ENCODE measurements around the gene WDR83.

The WDR83 gene

GRCh38 chr19:12685831-12686230 lies 19.2 kb downstream of the WDR83 start:
- no peaks in the 10 kb centered on the region for H3K27me3 ChIP-seq (ENCODE audit: control insufficient read depth, low read length)
- H4K20me1 ChIP-seq (ENCODE audit: control insufficient read depth, insufficient read depth, low read depth, low read length) = no peaks in the 10 kb centered on the region
- H3K9me3 ChIP-seq (ENCODE audit: control insufficient read depth, insufficient read depth, low read length) = no peaks in the 10 kb centered on the region
- no peak for TF ChIP-seq EZH2phosphoT487 (IDR thresholded peaks at IDR 0.05; ENCODE audit: borderline replicate concordance, low read length)
- TF ChIP-seq CTCF (IDR thresholded peaks at IDR 0.05; ENCODE audit: low read depth, low read length, poor library complexity, severe bottlenecking) = no peak
- peaks cover 5% of the 10 kb centered on the region for H3K4me1 ChIP-seq (ENCODE audit: control insufficient read depth, low read length)
- H3K4me3 ChIP-seq (ENCODE audit: low read length) = no peak overlapping the region
- peaks cover 4% of the 10 kb centered on the region for H3K36me3 ChIP-seq (ENCODE audit: control insufficient read depth, low read length)
- peaks cover 4% of the 10 kb centered on the region for H3F3A ChIP-seq (ENCODE audit: control insufficient read depth, insufficient read depth)
- no peak overlapping the region for H3K27ac ChIP-seq (ENCODE audit: low read depth, low read length)
- H3K9me2 ChIP-seq (replicated peaks; ENCODE audit: control insufficient read depth, low read length) = no peaks in the 10 kb centered on the region
- H3K4me2 ChIP-seq (ENCODE audit: low read length) = no peak overlapping the region
- peaks cover 7% of the 10 kb centered on the region for H3K79me2 ChIP-seq (ENCODE audit: control insufficient read depth, low read length)

- Histone ChIP-seq H3K9me2 (replicated peaks; ENCODE audit: control insufficient read depth, low read length) (no peaks in the 10 kb centered on the region), H3K79me2 (ENCODE audit: control insufficient read depth, low read length) (no peaks in the 10 kb centered on the region), H4K20me1 (ENCODE audit: control insufficient read depth, insufficient read depth, low read depth, low read length) (no peaks in the 10 kb centered on the region), H3F3A (ENCODE audit: control insufficient read depth, insufficient read depth) (no peaks in the 10 kb centered on the region; the same call in 1 of the 2 replicates), H3K27ac (ENCODE audit: low read depth, low read length) (no peak within 1 kb of the TSS), H3K36me3 (ENCODE audit: control insufficient read depth, low read length) (no peaks in the 10 kb centered on the region), H3K9me3 (ENCODE audit: control insufficient read depth, insufficient read depth, low read length) (no peaks in the 10 kb centered on the region), H3K27me3 (ENCODE audit: control insufficient read depth, low read length) (no peaks in the 10 kb centered on the region), H3K4me3 (ENCODE audit: low read length) (no peak within 1 kb of the TSS), H3K4me1 (ENCODE audit: control insufficient read depth, low read length) (no peaks in the 10 kb centered on the region), H3K4me2 (ENCODE audit: low read length) (no peak within 1 kb of the TSS)
- no peak for TF ChIP-seq EZH2phosphoT487 (IDR thresholded peaks at IDR 0.05; ENCODE audit: borderline replicate concordance, low read length)
Observed at GRCh38 chr19:12687496-12688196, 21.0 kb downstream of the WDR83 start, which contains the start of gene GNG14. Gene GNG14 (plus strand): TSS chr19:12687998. CDS start chr19:12688049, 51 bp downstream.

- H3K4me3 ChIP-seq (ENCODE audit: low read length) = no peak overlapping the region
- no peaks in the 10 kb centered on the region for H4K20me1 ChIP-seq (ENCODE audit: control insufficient read depth, insufficient read depth, low read depth, low read length)
- H3K9me3 ChIP-seq (ENCODE audit: control insufficient read depth, insufficient read depth, low read length) = no peaks in the 10 kb centered on the region
- no peaks in the 10 kb centered on the region for H3K27me3 ChIP-seq (ENCODE audit: control insufficient read depth, low read length)
- H3F3A ChIP-seq (ENCODE audit: control insufficient read depth, insufficient read depth) = no peaks in the 10 kb centered on the region; the same call in 1 of the 2 replicates
- no peak overlapping the region for H3K27ac ChIP-seq (ENCODE audit: low read depth, low read length)
- H3K79me2 ChIP-seq (ENCODE audit: control insufficient read depth, low read length) = no peaks in the 10 kb centered on the region
- no peak for TF ChIP-seq CTCF (IDR thresholded peaks at IDR 0.05; ENCODE audit: low read depth, low read length, poor library complexity, severe bottlenecking)
- TF ChIP-seq EZH2phosphoT487 (IDR thresholded peaks at IDR 0.05; ENCODE audit: borderline replicate concordance, low read length) = no peak
- no peaks in the 10 kb centered on the region for H3K4me1 ChIP-seq (ENCODE audit: control insufficient read depth, low read length)
- no peaks in the 10 kb centered on the region for H3K36me3 ChIP-seq (ENCODE audit: control insufficient read depth, low read length)
- H3K9me2 ChIP-seq (replicated peaks; ENCODE audit: control insufficient read depth, low read length) = no peaks in the 10 kb centered on the region
- H3K4me2 ChIP-seq (ENCODE audit: low read length) = no peak overlapping the region
Observed at GRCh38 chr19:12689012-12689411, 22.4 kb downstream of the WDR83 start.

GRCh38 chr19:12689581-12690216 lies 23.1 kb downstream of the WDR83 start:
- H3K27ac ChIP-seq (ENCODE audit: low read depth, low read length) = no peak overlapping the region
- no peaks in the 10 kb centered on the region for H3K36me3 ChIP-seq (ENCODE audit: control insufficient read depth, low read length)
- no peaks in the 10 kb centered on the region for H3F3A ChIP-seq (ENCODE audit: control insufficient read depth, insufficient read depth)
- H3K9me3 ChIP-seq (ENCODE audit: control insufficient read depth, insufficient read depth, low read length) = no peaks in the 10 kb centered on the region
- no peak overlapping the region for H3K4me3 ChIP-seq (ENCODE audit: low read length)
- TF ChIP-seq CTCF (IDR thresholded peaks at IDR 0.05; ENCODE audit: low read depth, low read length, poor library complexity, severe bottlenecking) (no peak), EZH2phosphoT487 (IDR thresholded peaks at IDR 0.05; ENCODE audit: borderline replicate concordance, low read length) (no peak)
- no peaks in the 10 kb centered on the region for H3K4me1 ChIP-seq (ENCODE audit: control insufficient read depth, low read length)
- H3K4me2 ChIP-seq (ENCODE audit: low read length) = no peak overlapping the region
- H3K9me2 ChIP-seq (replicated peaks; ENCODE audit: control insufficient read depth, low read length) = no peaks in the 10 kb centered on the region
- no peaks in the 10 kb centered on the region for H3K27me3 ChIP-seq (ENCODE audit: control insufficient read depth, low read length)
- H3K79me2 ChIP-seq (ENCODE audit: control insufficient read depth, low read length) = no peaks in the 10 kb centered on the region
- no peaks in the 10 kb centered on the region for H4K20me1 ChIP-seq (ENCODE audit: control insufficient read depth, insufficient read depth, low read depth, low read length)

All from DOHH2 (cell line).